Measurements from ENCODE around the gene SON. TPM values are rescaled to one million over a fixed set of nuclear protein-coding genes. Genes with fewer than 3 reads are reported as not detected.

Gene SON
- total and polyA plus RNA-seq, 2 of the 13 experiments (the other 11 are each of a cell fraction or from before 2014, with no cell fraction given) = 61.3 to 78.3 TPM

DNA sequence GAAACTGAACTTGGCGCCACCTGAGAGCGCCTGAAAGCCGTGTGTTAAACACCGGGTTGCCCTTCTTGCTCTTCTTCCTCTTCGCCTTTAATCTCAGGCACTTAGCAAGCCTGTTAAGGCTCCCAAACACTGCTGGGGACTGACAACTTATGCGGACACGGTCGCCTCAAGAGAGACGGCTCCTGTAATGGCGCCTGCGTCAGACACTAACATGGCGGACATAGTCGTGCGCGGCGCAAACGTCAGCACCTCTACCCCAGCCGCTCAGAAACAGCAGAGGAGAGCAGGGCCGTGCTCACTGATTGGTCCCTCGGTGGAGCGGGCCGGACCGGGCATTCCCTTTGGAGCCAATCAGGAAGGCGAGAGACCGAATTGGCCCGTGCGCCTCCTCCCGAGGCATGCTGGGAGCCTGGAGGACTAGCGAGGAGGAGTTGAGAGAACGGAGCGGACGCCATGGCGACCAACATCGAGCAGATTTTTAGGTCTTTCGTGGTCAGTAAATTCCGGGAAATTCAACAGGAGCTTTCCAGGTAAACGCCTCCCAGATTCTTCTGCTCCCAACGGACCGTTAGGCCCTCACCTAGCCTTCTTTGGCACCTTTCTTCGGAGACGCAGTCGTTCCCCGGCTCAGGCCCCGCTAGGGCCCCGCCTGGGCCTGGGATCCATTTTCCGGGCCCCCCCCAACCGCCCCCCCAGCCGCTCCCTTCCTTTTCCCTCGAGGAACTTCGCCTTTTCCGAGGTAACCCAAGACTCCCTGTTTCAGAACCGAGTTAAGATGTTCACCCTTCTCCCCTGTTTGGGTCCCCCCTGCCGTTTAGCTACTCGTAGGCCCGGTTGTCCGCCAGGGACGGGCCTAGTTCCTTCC lies at the start of gene SON (continued):
- TF ChIP-seq KAT2B (IDR thresholded peaks at IDR 0.05; ENCODE audit: borderline replicate concordance, low read depth, low read length) (no peak), KDM5A (IDR thresholded peaks at IDR 0.05; ENCODE audit: borderline replicate concordance, low read length) (no peak; the same call in 1 of the 2 replicates), ZNF790 (CRISPR knock-in tag; IDR thresholded peaks at IDR 0.05; ENCODE audit: borderline replicate concordance) (no peak), SRY (CRISPR knock-in tag; IDR thresholded peaks at IDR 0.05) (0 out of 2 replicates have a peak, but pooled peaks have one; percentile 16), RBM39 (IDR thresholded peaks at IDR 0.05; ENCODE audit: low read depth, low read length, poor library complexity, severe bottlenecking) (no peak), FLYWCH1 (CRISPR knock-in tag; IDR thresholded peaks at IDR 0.05) (no peak), ZNF253 (CRISPR knock-in tag; IDR thresholded peaks at IDR 0.05; ENCODE audit: borderline replicate concordance) (no peak), IKZF5 (CRISPR knock-in tag; IDR thresholded peaks at IDR 0.05) (0 out of 2 replicates have a peak, but pooled peaks have one; percentile 22), STAG1 (CRISPR knock-in tag; IDR thresholded peaks at IDR 0.05) (no peak), RAD51 (IDR thresholded peaks at IDR 0.05; ENCODE audit: borderline replicate concordance) (no peak), ZNF614 (CRISPR knock-in tag; IDR thresholded peaks at IDR 0.05; ENCODE audit: borderline replicate concordance) (peak; percentile 36; the same call in 1 of the 2 replicates), ZBTB7A (CRISPR knock-in tag; IDR thresholded peaks at IDR 0.05) (no peak), BCL3 (CRISPR knock-in tag; IDR thresholded peaks at IDR 0.05) (peak; percentile 61; the same call in 1 of the 2 replicates), HCFC1 (IDR thresholded peaks at IDR 0.05; ENCODE audit: low read depth, low read length) (peak; percentile 37; the same call in 1 of the 2 replicates), ARID2 (CRISPR knock-in tag; IDR thresholded peaks at IDR 0.05; ENCODE audit: borderline replicate concordance) (no peak), ZNF317 (CRISPR knock-in tag; IDR thresholded peaks at IDR 0.05) (no peak), ZC3H13 (CRISPR knock-in tag; IDR thresholded peaks at IDR 0.05) (0 out of 2 replicates have a peak, but pooled peaks have one; percentile 9), ZNF598 (CRISPR knock-in tag; IDR thresholded peaks at IDR 0.05; ENCODE audit: borderline replicate concordance) (peak; percentile 67; the same call in 1 of the 2 replicates)
- TF ChIP-seq, protein P1, sequence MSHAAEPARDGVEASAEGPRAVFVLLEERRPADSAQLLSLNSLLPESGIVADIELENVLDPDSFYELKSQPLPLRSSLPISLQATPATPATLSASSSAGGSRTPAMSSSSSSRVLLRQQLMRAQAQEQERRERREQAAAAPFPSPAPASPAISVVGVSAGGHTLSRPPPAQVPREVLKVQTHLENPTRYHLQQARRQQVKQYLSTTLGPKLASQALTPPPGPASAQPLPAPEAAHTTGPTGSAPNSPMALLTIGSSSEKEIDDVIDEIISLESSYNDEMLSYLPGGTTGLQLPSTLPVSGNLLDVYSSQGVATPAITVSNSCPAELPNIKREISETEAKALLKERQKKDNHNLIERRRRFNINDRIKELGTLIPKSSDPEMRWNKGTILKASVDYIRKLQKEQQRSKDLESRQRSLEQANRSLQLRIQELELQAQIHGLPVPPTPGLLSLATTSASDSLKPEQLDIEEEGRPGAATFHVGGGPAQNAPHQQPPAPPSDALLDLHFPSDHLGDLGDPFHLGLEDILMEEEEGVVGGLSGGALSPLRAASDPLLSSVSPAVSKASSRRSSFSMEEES (CRISPR knock-in tag; IDR thresholded peaks at IDR 0.05) = no peak; the same call in 1 of the 2 replicates
- TF ChIP-seq, protein P2, sequence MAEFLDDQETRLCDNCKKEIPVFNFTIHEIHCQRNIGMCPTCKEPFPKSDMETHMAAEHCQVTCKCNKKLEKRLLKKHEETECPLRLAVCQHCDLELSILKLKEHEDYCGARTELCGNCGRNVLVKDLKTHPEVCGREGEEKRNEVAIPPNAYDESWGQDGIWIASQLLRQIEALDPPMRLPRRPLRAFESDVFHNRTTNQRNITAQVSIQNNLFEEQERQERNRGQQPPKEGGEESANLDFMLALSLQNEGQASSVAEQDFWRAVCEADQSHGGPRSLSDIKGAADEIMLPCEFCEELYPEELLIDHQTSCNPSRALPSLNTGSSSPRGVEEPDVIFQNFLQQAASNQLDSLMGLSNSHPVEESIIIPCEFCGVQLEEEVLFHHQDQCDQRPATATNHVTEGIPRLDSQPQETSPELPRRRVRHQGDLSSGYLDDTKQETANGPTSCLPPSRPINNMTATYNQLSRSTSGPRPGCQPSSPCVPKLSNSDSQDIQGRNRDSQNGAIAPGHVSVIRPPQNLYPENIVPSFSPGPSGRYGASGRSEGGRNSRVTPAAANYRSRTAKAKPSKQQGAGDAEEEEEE (CRISPR knock-in tag; IDR thresholded peaks at IDR 0.05; ENCODE audit: borderline replicate concordance) = no peak
- TF ChIP-seq, protein P3, sequence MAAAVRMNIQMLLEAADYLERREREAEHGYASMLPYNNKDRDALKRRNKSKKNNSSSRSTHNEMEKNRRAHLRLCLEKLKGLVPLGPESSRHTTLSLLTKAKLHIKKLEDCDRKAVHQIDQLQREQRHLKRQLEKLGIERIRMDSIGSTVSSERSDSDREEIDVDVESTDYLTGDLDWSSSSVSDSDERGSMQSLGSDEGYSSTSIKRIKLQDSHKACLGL (CRISPR knock-in tag; IDR thresholded peaks at IDR 0.05) = no peak

Data from HepG2 (cell line).